Cardiac fibroblast (primary cell): Measurements from ENCODE around the gene COPS3.

Experiments
- DNase-seq, 2 donors: peaks; one replicate each; pipeline versions ENCODE4 v3.0.0 to v3.0.0-alpha.2; 2010; ENCODE audit warnings: low read depth in 2 of 2
- H3K4me3 ChIP-seq, 2 donors: replicated peaks in 1 of 2; 1 replicate in 1 of 2; 2 replicates in 1 of 2; pipeline ENCODE4 v1.5.1; 2011; ENCODE audit warnings: low read depth in 2 of 2, low read length in 2 of 2, mild to moderate bottlenecking in 2 of 2, moderate library complexity in 1 of 2
- TF ChIP-seq, protein P1 (sequence below): IDR thresholded peaks from one replicate; pipeline ENCODE4 v1.5.1; 2011; ENCODE audit warnings: low read depth, mild to moderate bottlenecking, low read length, inconsistent platforms

The COPS3 gene

DNA sequence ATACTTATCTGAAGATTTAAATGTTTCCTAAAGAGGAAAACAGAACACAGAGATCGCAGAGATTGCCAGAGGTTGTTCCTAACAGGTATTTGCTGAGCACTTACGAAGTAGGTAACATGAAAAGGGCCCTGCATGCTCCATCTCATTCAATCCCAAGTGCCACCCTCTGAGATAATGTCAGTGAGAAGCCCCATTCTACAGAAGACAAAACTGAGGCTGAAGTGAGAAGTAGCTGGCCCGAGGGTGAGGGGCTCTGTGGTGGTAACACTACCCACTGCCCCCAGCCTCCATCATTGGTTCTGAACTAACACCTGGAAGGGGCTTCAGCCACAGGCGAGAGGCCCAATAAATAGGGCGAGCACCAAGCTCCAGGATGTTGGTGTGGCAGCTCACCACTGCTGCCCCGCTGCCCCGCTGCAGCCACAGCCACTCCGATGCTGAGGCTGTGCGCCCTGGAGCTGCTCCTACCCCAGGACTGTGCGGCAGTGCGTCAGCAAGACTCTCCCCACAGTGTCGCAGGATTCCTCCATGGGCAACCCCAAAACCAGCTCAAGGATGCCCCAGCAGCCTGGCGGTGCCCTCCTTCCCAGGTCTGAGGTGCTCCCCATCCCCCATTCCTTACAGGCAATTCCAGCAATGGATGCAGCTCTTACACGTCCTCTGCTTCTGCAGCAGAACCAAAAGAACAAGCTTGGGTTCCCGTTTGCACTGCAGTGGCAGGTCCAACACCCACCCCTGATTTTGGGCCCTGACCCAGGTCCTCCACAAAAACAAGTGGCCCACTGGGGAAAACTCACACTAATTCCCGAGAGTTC is 54.4 kb downstream of the COPS3 start:
- no peak overlapping the region for H3K4me3 ChIP-seq
- DNase-seq = no peak
- TF ChIP-seq, protein P1, sequence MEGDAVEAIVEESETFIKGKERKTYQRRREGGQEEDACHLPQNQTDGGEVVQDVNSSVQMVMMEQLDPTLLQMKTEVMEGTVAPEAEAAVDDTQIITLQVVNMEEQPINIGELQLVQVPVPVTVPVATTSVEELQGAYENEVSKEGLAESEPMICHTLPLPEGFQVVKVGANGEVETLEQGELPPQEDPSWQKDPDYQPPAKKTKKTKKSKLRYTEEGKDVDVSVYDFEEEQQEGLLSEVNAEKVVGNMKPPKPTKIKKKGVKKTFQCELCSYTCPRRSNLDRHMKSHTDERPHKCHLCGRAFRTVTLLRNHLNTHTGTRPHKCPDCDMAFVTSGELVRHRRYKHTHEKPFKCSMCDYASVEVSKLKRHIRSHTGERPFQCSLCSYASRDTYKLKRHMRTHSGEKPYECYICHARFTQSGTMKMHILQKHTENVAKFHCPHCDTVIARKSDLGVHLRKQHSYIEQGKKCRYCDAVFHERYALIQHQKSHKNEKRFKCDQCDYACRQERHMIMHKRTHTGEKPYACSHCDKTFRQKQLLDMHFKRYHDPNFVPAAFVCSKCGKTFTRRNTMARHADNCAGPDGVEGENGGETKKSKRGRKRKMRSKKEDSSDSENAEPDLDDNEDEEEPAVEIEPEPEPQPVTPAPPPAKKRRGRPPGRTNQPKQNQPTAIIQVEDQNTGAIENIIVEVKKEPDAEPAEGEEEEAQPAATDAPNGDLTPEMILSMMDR = no peak

DNA sequence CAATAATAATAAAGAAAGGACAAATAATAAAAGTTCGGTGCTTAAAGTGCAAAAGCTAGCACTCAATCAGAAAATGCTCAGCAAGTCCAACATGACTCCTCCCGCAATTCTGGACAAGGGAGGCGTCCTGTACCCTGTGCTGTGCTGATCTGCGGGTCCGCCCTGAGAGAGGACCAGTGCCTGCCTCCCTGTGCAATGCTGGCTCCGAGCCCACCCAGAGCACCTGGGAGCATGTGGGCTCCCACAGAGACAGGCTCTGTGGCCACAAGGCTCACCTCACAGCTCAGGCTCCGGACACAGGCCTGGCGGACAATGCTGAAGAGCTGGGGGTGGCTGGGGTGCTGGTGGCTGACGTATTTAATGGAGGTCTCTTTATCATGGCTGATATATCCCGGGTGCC is 55.1 kb downstream of the COPS3 start:
- TF ChIP-seq, protein P1 = no peak
- no peak overlapping the region for H3K4me3 ChIP-seq
- no peak for DNase-seq

DNA sequence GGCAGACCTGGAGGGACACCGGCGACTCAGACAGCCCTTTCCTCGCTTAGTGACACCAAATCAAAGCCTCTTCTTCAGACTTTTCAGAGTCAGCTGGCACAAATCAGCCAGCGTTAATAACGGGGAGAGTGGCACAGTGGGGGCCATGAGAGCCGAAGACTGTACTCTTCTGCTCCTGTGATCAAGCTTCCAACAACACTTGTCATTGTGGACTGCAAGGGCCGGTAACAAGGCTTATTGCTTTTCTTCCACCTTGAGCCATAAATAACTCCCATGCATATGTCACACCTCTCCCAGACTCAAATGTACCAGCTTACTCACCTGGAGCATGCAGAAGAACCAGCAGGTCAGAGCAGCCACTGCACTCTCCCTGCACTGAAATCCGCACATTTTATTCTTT is 56.9 kb downstream of the COPS3 start:
- H3K4me3 ChIP-seq = no peak overlapping the region
- no peak for DNase-seq
- TF ChIP-seq, protein P1 = no peak

DNA sequence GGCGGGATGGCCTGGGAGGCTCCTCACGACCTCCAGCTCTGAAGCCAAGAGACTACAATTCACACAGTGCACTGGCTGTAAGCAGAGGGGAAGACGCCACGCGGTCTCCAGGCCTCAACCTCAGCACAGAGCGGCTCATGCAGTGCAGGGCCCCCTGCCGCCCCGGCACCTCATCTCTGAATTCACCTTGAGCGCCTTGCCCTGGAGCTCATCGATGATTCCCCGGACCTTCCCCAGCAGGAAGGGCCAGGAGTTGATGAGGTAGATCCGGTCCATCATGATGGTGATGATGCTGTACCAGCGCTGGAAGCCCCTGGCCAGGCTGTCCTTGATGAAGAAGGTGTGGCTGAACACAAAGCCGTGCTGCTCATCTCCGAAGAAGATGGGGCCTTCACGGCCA is 57.3 kb downstream of the COPS3 start:
- H3K4me3 ChIP-seq = no peak overlapping the region
- DNase-seq = no peak
- TF ChIP-seq, protein P1 = no peak

DNA sequence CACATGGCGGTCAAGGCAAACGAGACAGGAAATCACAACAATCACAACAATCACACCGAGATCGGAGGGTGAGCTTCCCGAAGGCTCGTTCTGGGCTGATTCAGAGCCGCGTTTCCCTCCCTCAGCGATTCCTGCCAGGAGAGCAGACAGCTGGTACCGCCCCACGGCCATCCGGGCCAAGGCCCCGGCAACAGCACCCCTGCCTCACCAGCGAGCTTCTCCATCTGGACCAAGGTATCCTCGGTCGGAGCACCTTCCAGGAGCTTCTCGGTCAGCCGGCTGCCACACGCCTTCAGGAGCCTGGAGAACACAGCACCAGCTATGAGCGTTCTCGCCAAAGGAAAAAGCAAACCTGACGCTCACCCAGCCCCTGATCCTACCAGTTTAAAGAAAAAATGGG is 59.7 kb downstream of the COPS3 start:
- H3K4me3 ChIP-seq = no peak overlapping the region
- DNase-seq = no peak
- TF ChIP-seq, protein P1 = no peak

DNA sequence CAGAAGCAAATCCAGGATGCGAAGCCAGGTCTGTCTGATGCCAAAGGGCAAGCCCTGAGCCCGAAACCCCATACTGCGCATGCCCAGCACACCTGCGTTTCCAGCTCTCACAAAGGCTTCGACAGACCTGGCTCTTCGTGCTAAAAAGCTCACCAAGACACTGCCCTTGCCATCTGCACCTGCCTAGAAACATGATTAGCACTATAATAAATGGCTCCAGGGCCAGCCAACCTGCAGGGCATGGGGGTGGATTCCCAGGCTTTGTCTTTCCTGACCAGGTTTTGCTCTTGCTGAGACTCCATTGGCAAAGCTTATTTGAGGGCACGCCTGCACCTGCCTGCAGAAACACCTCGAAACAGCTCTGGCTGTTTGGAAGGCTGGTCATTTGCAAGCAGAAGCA is 60.5 kb downstream of the COPS3 start:
- no peak overlapping the region for H3K4me3 ChIP-seq
- TF ChIP-seq, protein P1 = no peak
- DNase-seq = no peak

DNA sequence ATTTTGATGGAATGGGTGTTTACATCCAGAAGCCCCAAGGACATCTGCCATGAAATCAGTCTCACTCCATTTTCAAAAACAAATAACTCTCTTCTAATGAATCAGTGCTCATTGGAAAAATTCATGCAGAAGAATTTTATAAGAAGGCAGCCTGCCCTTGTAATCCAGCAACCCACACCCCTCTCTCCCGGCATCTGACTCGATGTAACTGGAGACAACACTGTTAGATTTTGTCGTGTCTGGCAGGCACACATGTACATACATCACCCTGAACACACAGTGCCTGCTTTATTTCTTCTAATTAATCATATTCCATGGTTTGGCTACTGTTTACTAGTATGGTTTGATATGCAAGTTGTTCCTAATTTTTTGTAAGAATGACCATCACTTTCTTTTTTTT is 63.1 kb downstream of the COPS3 start:
- TF ChIP-seq, protein P1 = no peak
- DNase-seq = no peak
- no peak overlapping the region for H3K4me3 ChIP-seq
